Astrocyte (in vitro differentiated cells and primary cell): ENCODE data around the gene BTLA. TPM values are rescaled to one million over a fixed set of nuclear protein-coding genes. Genes with fewer than 3 reads are reported as not detected.

Experiments
- DNase-seq: peaks from one replicate; pipeline ENCODE4 v3.0.0-alpha.2; 2010; ENCODE audit warnings: low read depth
- FAIRE-seq: peaks from 2 replicates; lab custom pipeline; 2011; peaks lifted over from hg19 to GRCh38; lab: Jason Lieb, UNC
- H2AFZ ChIP-seq: 2 replicates; pipeline ENCODE4 v1.6.0; 2012; ENCODE audit warnings: low read depth, low read length, inconsistent platforms
- H3K27ac ChIP-seq: 2 replicates; pipeline ENCODE4 v1.5.1; 2011; ENCODE audit warnings: low read depth, low read length, inconsistent platforms
- H3K27me3 ChIP-seq: 2 replicates; pipeline ENCODE4 v1.6.0; 2011; ENCODE audit warnings: low read length, inconsistent platforms; ENCODE audit not compliant: insufficient read depth
- H3K36me3 ChIP-seq: 2 replicates; pipeline ENCODE4 v1.5.1; 2011; ENCODE audit warnings: low read length, inconsistent platforms; ENCODE audit not compliant: insufficient read depth
- H3K4me1 ChIP-seq: 2 replicates; pipeline ENCODE4 v1.5.1; 2011; ENCODE audit warnings: low read length, inconsistent platforms; ENCODE audit not compliant: insufficient read depth
- H3K4me2 ChIP-seq: 2 replicates; pipeline ENCODE4 v1.6.0; 2012; ENCODE audit warnings: low read length, inconsistent platforms
- H3K4me3 ChIP-seq: 2 replicates; pipeline ENCODE4 v1.5.1; 2011; ENCODE audit warnings: low read depth, mild to moderate bottlenecking, low read length, inconsistent platforms; ENCODE audit not compliant: insufficient read depth
- H3K79me2 ChIP-seq: 2 replicates; pipeline ENCODE4 v1.6.0; 2012; ENCODE audit warnings: mild to moderate bottlenecking, low read length, inconsistent platforms; ENCODE audit not compliant: insufficient read depth
- H3K9ac ChIP-seq: 2 replicates; pipeline ENCODE4 v1.6.0; 2012; ENCODE audit warnings: mild to moderate bottlenecking, low read length, inconsistent platforms
- H3K9me3 ChIP-seq: 2 replicates; pipeline ENCODE4 v1.5.1; 2012; ENCODE audit warnings: low read depth, mild to moderate bottlenecking, low read length, inconsistent platforms; ENCODE audit not compliant: insufficient read depth
- H4K20me1 ChIP-seq: 2 replicates; pipeline ENCODE4 v1.6.0; 2012; ENCODE audit warnings: low read length, inconsistent platforms; ENCODE audit not compliant: insufficient read depth
- H3K27ac Mint-ChIP-seq: one replicate; pipeline ENCODE4 v1.8.0; 2021; ENCODE audit warnings: mild to moderate bottlenecking, mixed read lengths; ENCODE audit not compliant: unreplicated experiment
- H3K27me3 Mint-ChIP-seq: one replicate; pipeline ENCODE4 v1.8.0; 2021; ENCODE audit warnings: low read depth, mixed read lengths; ENCODE audit not compliant: unreplicated experiment
- H3K36me3 Mint-ChIP-seq: one replicate; pipeline ENCODE4 v1.8.0; 2021; ENCODE audit warnings: low read depth, mixed read lengths; ENCODE audit not compliant: unreplicated experiment
- H3K4me1 Mint-ChIP-seq: one replicate; pipeline ENCODE4 v1.8.0; 2021; ENCODE audit warnings: low read depth, mixed read lengths; ENCODE audit not compliant: unreplicated experiment
- H3K4me3 Mint-ChIP-seq: one replicate; pipeline ENCODE4 v1.8.0; 2021; ENCODE audit warnings: mild to moderate bottlenecking, moderate library complexity, mixed read lengths; ENCODE audit not compliant: unreplicated experiment
- H3K9me3 Mint-ChIP-seq: one replicate; pipeline ENCODE4 v1.8.0; 2021; ENCODE audit warnings: mild to moderate bottlenecking, mixed read lengths; ENCODE audit not compliant: unreplicated experiment
- EZH2 ChIP-seq: IDR thresholded peaks from 2 replicates; pipeline ENCODE4 v1.6.1; 2012; ENCODE audit warnings: mild to moderate bottlenecking, low read length, inconsistent platforms; ENCODE audit not compliant: insufficient read depth
- total RNA-seq: library from RNA; stranded (reverse); gene quantifications from 2 replicates; pipeline ENCODE4 v1.2.1, GENCODE V29; 2021
- TF ChIP-seq, protein P1 (sequence below): IDR thresholded peaks from 2 replicates; pipeline ENCODE4 v1.5.1; 2011; ENCODE audit warnings: low read depth, mild to moderate bottlenecking, inconsistent platforms, low read length, moderate library complexity; ENCODE audit not compliant: insufficient read depth

Gene BTLA
- total RNA-seq, 1 donor from 2014 or later: not detected

DNA sequence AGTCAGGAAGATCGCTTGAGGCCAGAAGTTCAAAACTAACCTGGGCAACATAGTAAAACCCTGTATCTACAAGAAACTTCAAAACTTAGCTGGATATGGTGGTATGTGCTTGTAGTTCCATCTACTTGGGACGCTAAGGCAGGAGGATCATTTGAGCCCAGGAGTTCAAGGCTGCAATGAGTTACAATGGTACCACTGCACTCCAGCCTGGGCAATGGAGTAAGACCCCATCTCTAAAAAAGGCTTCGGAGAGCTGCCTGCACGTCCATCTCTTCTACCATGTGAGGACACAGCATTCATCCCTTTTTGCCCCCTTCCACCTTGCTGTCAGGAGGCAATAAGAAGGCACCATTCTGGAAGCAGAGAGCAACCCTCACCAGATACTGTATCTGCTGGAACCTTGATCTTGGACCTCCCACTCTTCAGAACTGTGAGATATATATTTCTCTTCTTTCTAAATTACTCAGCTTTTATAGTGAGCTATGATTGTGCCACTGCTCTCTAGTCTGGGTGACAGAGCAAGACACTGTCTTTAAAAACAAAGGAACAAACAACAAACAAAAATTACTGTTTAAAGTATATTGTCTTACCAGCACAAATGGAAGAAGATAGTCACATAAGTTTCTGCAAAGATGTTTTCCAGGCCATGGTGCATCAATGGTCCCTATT is 4.2 kb upstream of the BTLA start:
- DNase-seq: no peak
- Histone ChIP-seq H4K20me1 (no peaks in the 10 kb centered on the region), H3K4me3 (no peak overlapping the region), H3K9ac (no peak overlapping the region), H3K9me3 (no peaks in the 10 kb centered on the region), H2AFZ (no peak overlapping the region), H3K27me3 (no peaks in the 10 kb centered on the region), H3K27ac (no peak overlapping the region), H3K4me1 (no peaks in the 10 kb centered on the region), H3K4me2 (no peak overlapping the region), H3K36me3 (no peaks in the 10 kb centered on the region), H3K79me2 (no peaks in the 10 kb centered on the region)
- H3K4me3 Mint-ChIP-seq: no peak overlapping the region
- H3K4me1 Mint-ChIP-seq: no peaks in the 10 kb centered on the region
- TF ChIP-seq, protein P1, sequence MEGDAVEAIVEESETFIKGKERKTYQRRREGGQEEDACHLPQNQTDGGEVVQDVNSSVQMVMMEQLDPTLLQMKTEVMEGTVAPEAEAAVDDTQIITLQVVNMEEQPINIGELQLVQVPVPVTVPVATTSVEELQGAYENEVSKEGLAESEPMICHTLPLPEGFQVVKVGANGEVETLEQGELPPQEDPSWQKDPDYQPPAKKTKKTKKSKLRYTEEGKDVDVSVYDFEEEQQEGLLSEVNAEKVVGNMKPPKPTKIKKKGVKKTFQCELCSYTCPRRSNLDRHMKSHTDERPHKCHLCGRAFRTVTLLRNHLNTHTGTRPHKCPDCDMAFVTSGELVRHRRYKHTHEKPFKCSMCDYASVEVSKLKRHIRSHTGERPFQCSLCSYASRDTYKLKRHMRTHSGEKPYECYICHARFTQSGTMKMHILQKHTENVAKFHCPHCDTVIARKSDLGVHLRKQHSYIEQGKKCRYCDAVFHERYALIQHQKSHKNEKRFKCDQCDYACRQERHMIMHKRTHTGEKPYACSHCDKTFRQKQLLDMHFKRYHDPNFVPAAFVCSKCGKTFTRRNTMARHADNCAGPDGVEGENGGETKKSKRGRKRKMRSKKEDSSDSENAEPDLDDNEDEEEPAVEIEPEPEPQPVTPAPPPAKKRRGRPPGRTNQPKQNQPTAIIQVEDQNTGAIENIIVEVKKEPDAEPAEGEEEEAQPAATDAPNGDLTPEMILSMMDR: no peak
- TF ChIP-seq EZH2: no peak
- no peak overlapping the region for H3K27ac Mint-ChIP-seq
- peaks cover 4% of the 10 kb centered on the region for H3K9me3 Mint-ChIP-seq
- peaks cover 2% of the 10 kb centered on the region for H3K27me3 Mint-ChIP-seq
- H3K36me3 Mint-ChIP-seq: no peaks in the 10 kb centered on the region
- FAIRE-seq: no peak

DNA sequence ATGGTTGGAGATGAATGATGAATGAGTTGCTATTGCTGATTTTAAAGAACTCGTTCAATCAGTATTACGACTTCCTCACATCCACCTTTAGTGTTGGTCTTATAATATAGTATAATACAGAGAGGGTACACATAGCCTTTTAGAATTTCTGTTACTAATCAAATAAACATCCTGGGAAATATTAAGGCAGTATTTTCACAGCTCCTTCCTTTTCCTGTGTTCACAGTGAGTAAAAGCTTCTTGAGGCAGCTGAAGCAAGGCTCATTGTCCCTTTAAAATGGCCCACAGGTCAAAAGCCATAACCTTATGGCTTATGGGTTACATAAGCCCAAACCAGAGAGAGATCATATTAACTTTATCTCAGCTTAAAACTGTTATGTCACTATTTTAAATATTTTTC is 1.3 kb upstream of the BTLA start:
- H2AFZ ChIP-seq: no peak overlapping the region
- no peak overlapping the region for H3K9ac ChIP-seq
- Mint-ChIP-seq H3K9me3 (peaks cover 4% of the 10 kb centered on the region), H3K36me3 (no peaks in the 10 kb centered on the region), H3K4me1 (no peaks in the 10 kb centered on the region), H3K27me3 (peaks cover 7% of the 10 kb centered on the region), H3K27ac (no peak overlapping the region), H3K4me3 (no peak overlapping the region)
- H3K27ac ChIP-seq: no peak overlapping the region
- H3K4me3 ChIP-seq: no peak overlapping the region
- H3K27me3 ChIP-seq: peaks cover 1% of the 10 kb centered on the region
- H3K36me3 ChIP-seq: no peaks in the 10 kb centered on the region
- H3K79me2 ChIP-seq: no peaks in the 10 kb centered on the region
- H4K20me1 ChIP-seq: no peaks in the 10 kb centered on the region
- FAIRE-seq (no peak), DNase-seq (no peak)
- H3K4me1 ChIP-seq: no peaks in the 10 kb centered on the region
- TF ChIP-seq EZH2: no peak
- TF ChIP-seq, protein P1: no peak
- H3K9me3 ChIP-seq: no peaks in the 10 kb centered on the region
- no peak overlapping the region for H3K4me2 ChIP-seq

DNA sequence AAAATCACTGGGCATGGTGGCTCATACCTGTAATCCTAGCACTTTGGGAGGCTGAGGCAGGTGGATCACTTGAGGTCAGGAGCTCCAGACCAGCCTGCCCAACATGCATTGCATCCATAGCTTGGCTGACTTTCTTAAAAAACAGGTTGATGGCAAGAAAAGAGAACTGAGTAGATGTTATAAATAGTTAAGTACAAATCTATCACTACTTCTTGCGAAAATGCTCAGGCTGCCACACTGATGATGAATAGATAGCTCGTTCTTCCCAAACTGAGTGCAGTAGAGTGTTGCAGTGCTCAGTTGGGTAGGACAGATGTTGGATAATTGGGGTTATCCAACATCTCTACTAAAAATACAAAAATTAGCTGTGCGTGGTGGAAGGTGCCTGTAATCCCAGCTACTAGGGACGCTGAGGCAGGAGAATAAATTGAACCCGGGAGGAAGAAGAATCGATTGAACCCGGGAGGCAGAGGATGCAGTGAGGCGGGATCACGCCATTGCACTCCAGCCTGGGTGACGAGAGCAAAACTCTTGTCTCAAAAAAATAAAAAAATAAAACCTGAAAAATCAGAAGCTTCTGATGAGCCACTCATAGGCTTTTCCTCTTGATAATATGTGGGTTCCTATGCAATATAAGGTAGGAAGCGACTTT is 1.2 kb downstream of the BTLA start:
- TF ChIP-seq, protein P1: no peak
- TF ChIP-seq EZH2: no peak
- FAIRE-seq: no peak
- H3K4me3 Mint-ChIP-seq: no peak overlapping the region

More for the DNA sequence above, 1.2 kb downstream of the BTLA start:
- DNase-seq: no peak
- H3K36me3 Mint-ChIP-seq: no peaks in the 10 kb centered on the region
- H3K9me3 ChIP-seq: no peaks in the 10 kb centered on the region
- no peak overlapping the region for H3K27ac ChIP-seq
- H3K36me3 ChIP-seq: no peaks in the 10 kb centered on the region
- H4K20me1 ChIP-seq: no peaks in the 10 kb centered on the region
- H3K9me3 Mint-ChIP-seq: peaks cover 1% of the 10 kb centered on the region
- H3K27me3 ChIP-seq: peaks cover 3% of the 10 kb centered on the region
- peaks cover 5% of the 10 kb centered on the region for H3K27me3 Mint-ChIP-seq
- H3K4me1 Mint-ChIP-seq: no peaks in the 10 kb centered on the region
- H3K79me2 ChIP-seq: no peaks in the 10 kb centered on the region
- no peak overlapping the region for H3K4me3 ChIP-seq
- no peak overlapping the region for H3K9ac ChIP-seq
- no peak overlapping the region for H3K4me2 ChIP-seq
- H2AFZ ChIP-seq: no peak overlapping the region
- no peak overlapping the region for H3K27ac Mint-ChIP-seq
- no peaks in the 10 kb centered on the region for H3K4me1 ChIP-seq
